ENCODE measurements around the gene AMTN.

AMTN gene

GRCh38 chr4:70505151-70505748, 13.1 kb upstream of the AMTN start:
- peak; percentile 62 for DNase-seq (ENCODE audit: low read depth)
- TF ChIP-seq, protein P1, sequence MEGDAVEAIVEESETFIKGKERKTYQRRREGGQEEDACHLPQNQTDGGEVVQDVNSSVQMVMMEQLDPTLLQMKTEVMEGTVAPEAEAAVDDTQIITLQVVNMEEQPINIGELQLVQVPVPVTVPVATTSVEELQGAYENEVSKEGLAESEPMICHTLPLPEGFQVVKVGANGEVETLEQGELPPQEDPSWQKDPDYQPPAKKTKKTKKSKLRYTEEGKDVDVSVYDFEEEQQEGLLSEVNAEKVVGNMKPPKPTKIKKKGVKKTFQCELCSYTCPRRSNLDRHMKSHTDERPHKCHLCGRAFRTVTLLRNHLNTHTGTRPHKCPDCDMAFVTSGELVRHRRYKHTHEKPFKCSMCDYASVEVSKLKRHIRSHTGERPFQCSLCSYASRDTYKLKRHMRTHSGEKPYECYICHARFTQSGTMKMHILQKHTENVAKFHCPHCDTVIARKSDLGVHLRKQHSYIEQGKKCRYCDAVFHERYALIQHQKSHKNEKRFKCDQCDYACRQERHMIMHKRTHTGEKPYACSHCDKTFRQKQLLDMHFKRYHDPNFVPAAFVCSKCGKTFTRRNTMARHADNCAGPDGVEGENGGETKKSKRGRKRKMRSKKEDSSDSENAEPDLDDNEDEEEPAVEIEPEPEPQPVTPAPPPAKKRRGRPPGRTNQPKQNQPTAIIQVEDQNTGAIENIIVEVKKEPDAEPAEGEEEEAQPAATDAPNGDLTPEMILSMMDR (IDR thresholded peaks at IDR 0.05; ENCODE audit: insufficient read depth, low read depth, low read length, missing control alignments): peak; percentile 99
- H3K4me3 ChIP-seq (ENCODE audit: low read length): no peak overlapping the region

- no peak for DNase-seq (ENCODE audit: low read depth)
- TF ChIP-seq, protein P1 (IDR thresholded peaks at IDR 0.05; ENCODE audit: insufficient read depth, low read depth, low read length, missing control alignments): no peak
- no peak overlapping the region for H3K4me3 ChIP-seq (ENCODE audit: low read length)
Measured at GRCh38 chr4:70508801-70509200, 9.6 kb upstream of the AMTN start.

DNA sequence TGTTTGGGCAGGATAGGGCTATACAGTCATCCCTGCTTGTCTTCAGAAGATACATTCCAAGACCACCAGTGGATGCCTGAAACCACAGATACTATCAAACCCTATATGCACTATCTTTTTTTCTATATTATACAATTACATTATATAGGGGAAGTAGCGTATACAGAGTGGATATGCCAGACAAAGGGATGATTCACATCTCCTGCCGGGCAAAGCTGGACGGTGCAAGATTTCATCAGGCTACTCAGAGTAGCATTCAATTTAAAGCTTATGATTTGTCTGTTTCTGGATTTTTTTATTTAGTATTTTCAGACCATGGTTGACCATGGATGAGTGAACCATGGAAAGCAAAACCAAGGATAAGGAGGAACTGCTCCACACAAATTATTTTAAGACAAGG, 7.0 kb upstream of the AMTN start:
- no peak overlapping the region for H3K4me3 ChIP-seq (ENCODE audit: low read length)
- TF ChIP-seq, protein P1 (IDR thresholded peaks at IDR 0.05; ENCODE audit: insufficient read depth, low read depth, low read length, missing control alignments): peak; percentile 41
- peak; percentile 67 for DNase-seq (ENCODE audit: low read depth)

- TF ChIP-seq, protein P1 (IDR thresholded peaks at IDR 0.05; ENCODE audit: insufficient read depth, low read depth, low read length, missing control alignments): no peak
- peak; percentile 96 for DNase-seq (ENCODE audit: low read depth)
- H3K4me3 ChIP-seq (ENCODE audit: low read length): no peak overlapping the region
Measured at GRCh38 chr4:70515367-70516250, 2.8 kb upstream of the AMTN start.

DNA sequence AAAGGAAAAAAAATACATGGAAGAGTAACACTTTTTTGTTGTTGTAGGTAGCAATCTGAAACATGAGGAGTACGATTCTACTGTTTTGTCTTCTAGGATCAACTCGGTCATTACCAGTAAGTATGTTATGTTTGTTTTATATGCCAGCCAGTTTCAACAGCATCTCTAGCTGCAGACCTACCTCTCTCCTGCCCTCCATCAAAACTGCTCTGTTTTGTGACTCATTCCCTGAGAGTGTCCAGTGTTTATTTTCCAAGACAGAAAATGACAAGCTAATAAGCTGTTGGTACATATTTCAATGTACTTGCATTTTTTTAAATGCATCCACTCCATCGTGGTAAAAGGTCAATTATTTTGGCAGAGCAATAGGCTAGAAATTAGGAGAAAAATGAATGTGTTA, 347 bp downstream of the AMTN start:
- no peak overlapping the region for H3K4me3 ChIP-seq (ENCODE audit: low read length)
- DNase-seq (ENCODE audit: low read depth): peak; percentile 81
- TF ChIP-seq, protein P1 (IDR thresholded peaks at IDR 0.05; ENCODE audit: insufficient read depth, low read depth, low read length, missing control alignments): no peak

- TF ChIP-seq, protein P1 (IDR thresholded peaks at IDR 0.05; ENCODE audit: insufficient read depth, low read depth, low read length, missing control alignments): no peak
- DNase-seq (ENCODE audit: low read depth): peak; percentile 96
Measured at GRCh38 chr4:70522626-70523025, 4.3 kb downstream of the AMTN start.

More at GRCh38 chr4:70522626-70523025, 4.3 kb downstream of the AMTN start:
- no peak overlapping the region for H3K4me3 ChIP-seq (ENCODE audit: low read length)

All from epithelial cell of esophagus (primary cell).